GM18951 (cell line): ENCODE measurements around the gene SH3GLB1.
"Not testable (repeated sequence)": the region's sequence is repeated elsewhere in the genome, so short reads cannot be mapped to it uniquely, and the experiment has no call there.

ENCODE experiments used
- POLR2A ChIP-seq: IDR thresholded peaks from 4 replicates; pipeline ENCODE4 v1.6.1; 2011; ENCODE audit warnings: mild to moderate bottlenecking; ENCODE audit not compliant: insufficient read length, insufficient read depth; ENCODE audit errors: extremely low read depth
- in situ Hi-C: fragments of 300-500 bp; cut with MboI; formaldehyde crosslinking; loops from one replicate; pipeline ENCODE4 v1.12.0; 2022; ENCODE audit warnings: low sequenced_read_pairs, mixed read lengths, inconsistent platforms; ENCODE audit not compliant: unreplicated experiment

SH3GLB1 gene

GRCh38 chr1:86704458-86704971 is at the start of gene SH3GLB1:
SH3GLB1 (plus strand) TSS chr1:86704576; CDS start chr1:86704900, 324 bp downstream.
- peak; percentile 82 for TF ChIP-seq POLR2A
- in situ Hi-C loops: no loop called here

GRCh38 chr1:86658381-86658780 is 46.0 kb upstream of the SH3GLB1 start:
- in situ Hi-C loops: not testable (repeated sequence)

DNA sequence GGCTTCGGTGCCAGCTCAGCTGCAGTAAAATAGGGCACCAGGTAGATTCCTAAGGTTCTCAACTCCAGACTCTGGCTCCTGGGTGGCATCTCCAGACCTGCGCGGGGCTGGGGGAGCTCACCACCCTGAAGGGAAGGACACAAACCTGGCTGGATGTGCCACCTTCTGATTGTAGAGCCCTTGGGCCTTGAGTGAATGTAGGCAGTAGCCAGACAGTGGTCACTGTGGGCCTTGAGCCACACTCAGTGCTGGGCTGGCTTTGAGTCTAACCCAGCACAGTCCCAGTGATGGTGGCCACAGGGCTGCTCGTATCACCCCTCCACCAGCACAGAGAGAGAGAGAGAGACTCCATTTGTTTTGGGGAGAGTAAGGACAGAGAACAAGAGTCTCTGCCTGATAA is 38.0 kb upstream of the SH3GLB1 start:
- in situ Hi-C loops: no loop called here

DNA sequence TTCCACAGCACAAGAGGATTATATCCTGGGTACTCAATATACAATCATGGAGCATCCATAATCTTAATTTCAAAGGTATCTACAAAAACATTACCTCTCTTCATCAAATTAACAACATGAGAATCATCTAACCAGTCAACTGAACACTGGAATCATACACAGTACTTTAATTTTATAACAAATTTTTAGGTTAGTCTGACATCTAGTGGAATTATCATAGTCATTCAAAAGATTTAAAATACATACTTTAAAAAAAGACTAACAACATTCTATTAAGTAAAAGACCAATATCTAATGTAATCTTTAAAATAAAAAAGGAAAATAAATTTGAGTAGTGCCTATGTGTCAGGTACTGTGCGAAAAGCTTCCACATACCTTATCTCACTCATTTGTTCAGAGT is 16.8 kb upstream of the SH3GLB1 start:
- no peak for TF ChIP-seq POLR2A
- in situ Hi-C loops: no loop called here

More for the DNA sequence above, 38.0 kb upstream of the SH3GLB1 start:
- TF ChIP-seq POLR2A: no peak

GRCh38 chr1:86692641-86693040 is 11.7 kb upstream of the SH3GLB1 start:
- in situ Hi-C loops: no loop called here

DNA sequence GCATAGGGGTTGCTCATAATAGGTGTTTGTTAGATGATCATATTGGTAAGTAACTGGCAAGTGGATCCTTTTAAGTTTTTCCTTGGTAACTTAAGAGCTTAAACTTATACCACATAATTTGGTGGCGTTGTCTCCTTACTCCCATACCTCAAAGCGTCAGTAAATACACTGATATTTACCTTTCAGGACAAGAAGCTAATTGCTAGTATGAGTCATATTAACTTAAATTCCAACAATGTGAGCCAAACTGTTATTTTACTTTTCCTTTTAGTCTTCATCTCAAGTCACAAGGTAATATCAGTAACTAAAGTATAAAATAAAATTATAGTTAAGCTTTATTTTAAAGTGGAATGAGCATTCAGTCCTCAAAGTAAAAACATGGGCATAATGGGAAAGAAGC is 9.0 kb upstream of the SH3GLB1 start:
- TF ChIP-seq POLR2A: no peak
- in situ Hi-C loops: no loop called here

More at GRCh38 chr1:86692641-86693040, 11.7 kb upstream of the SH3GLB1 start:
- no peak for TF ChIP-seq POLR2A

- in situ Hi-C loops: no loop called here
- no peak for TF ChIP-seq POLR2A
Measured at GRCh38 chr1:86696522-86696921, 7.9 kb upstream of the SH3GLB1 start.

DNA sequence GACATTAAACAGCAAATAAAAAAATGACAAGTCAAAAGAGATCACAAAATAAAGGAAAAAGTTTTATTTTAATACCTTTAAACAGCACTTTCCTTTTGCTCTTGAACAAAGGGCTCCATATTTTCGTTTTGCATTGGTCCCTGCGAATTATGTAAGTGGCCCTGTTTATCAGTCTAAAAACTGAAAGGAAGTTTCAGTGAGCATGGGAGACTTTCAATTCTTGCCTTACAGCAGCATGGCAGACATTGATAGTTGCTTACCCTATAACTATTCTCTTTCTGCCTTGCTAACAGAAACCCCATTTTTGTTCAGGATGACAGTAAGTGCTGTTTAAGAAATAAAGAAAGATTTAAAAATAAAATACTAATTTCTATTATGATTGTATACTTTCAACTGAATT is 5.2 kb upstream of the SH3GLB1 start:
- in situ Hi-C loops: no loop called here

GRCh38 chr1:86701731-86702130 is 2.6 kb upstream of the SH3GLB1 start:
- no peak for TF ChIP-seq POLR2A
- in situ Hi-C loops: no loop called here

More for the DNA sequence above, 5.2 kb upstream of the SH3GLB1 start:
- TF ChIP-seq POLR2A: no peak

- in situ Hi-C loops: not testable (repeated sequence)
Measured at GRCh38 chr1:86702954-86703494, 1.4 kb upstream of the SH3GLB1 start.

DNA sequence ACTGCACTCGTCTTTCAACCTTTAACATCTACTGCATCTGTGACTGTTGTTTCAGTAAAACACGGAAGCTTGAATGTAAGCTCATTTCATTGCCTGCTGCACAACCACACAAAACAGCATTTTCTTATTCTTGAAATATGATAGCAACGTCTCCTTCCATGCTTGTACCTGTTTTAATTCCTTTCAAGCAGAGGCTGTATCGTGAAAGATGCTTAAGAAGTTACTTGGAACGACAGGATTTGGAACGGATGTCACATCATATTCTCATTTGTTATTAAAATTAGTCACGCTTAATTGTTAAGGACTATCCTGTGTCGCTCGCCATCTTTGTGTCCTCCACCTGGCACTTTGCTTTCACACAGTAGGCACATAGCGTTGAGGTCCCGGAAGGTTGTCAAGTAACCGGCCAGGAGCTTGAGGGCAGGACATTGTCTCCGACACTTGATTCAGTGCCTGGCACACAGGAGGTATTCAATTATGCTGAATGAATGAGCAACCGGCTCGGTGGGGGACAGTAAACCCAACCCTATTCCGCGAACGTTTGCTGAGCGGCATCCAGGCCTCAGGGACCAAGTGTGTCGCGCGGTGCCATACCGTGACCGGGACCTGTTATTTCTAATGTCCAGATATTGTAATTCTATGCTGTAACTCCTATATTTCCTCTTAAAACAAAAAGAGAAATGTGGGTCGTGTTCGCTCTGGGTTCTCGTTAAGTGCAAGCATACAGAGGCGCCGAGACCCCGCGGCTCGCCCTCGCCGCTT is 499 bp upstream of the SH3GLB1 start:
- TF ChIP-seq POLR2A: no peak
- in situ Hi-C loops: no loop called here

DNA sequence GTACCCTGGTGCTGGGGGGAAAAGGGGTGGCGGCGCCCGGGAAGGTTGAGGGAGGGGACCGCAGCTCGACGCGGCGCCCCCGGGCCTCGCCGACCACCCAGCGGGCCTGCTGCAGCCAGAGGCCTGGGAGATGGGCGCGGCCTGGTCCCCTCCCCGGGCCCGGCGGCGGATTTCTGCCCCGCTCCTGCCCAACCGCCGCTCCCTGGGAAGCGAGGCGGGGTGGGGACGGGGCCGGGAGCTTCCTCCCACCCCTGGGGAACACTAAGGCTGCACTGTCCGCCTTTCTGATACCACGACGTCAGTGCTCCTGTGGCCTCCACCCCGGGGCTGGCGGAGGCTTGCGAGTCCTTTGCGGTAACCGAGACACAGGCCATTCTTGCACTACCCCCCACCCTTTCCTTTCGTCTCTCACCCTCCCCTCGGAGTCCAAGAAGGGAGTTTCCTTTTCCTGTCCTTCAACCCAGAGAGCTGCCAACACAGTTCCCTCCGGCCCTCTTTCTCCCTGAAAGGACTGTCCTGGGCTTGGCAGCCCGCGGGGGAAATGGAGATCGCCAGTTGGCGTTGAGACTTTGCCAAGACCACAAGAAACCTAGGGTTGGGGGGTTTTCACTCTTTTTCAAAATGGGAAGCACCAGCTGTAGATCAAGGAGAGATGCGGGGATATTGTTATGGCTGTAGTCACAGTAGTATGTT is 742 bp downstream of the SH3GLB1 start:
- TF ChIP-seq POLR2A: no peak
- in situ Hi-C loops: no loop called here

- in situ Hi-C loops: no loop called here
- TF ChIP-seq POLR2A: no peak
Measured at GRCh38 chr1:86705665-86705985, 1.2 kb downstream of the SH3GLB1 start.
